Stomach (tissue), 4 donors: Measurements from ENCODE around the gene GAN.

ENCODE experiments used
- POLR2A ChIP-seq, 4 donors: fragments of 450-650 bp; IDR thresholded peaks; one replicate each; pipeline ENCODE4 v1.6.1; 2016; ENCODE audit warnings: antibody characterized with exemption in 4 of 4, control low read depth in 2 of 4, mild to moderate bottlenecking in 1 of 4, moderate library complexity in 1 of 4
- POLR2AphosphoS5 ChIP-seq, 3 donors: sonication (generic); formaldehyde crosslinking; IDR thresholded peaks; one replicate each; pipeline ENCODE4 v1.6.1; 2016; ENCODE audit warnings: antibody characterized with exemption in 3 of 3

DNA sequence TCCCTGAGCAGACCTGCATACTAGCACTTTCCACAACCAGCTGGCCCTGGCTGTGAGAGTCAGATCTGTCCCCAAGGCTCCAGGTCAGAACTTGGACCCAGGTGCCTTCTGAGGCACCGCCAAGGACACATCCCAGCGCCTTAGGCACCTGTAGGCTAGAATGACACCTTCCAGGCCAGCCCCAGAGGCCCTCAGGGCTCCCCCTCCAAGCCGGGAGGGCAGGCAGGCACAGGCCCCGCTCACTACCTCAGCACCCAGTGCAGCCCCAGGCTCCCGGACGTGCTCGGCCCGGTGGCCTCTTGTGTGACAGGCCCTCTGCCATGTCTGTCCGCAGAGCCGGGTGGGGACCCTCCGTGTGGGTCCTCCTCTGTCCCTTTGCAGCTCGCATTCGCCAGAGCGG is 73.6 kb downstream of the GAN start:
- TF ChIP-seq POLR2AphosphoS5 (IDR thresholded peaks at IDR 0.05) (no peak), POLR2A (IDR thresholded peaks at IDR 0.05) (no peak)
